Lower leg skin (tissue), 3 donors: Measurements from ENCODE around the gene ATG5.

ENCODE experiments used
- CTCF ChIP-seq, 3 donors: fragments of 450-650 bp; IDR thresholded peaks; one replicate each; pipeline ENCODE4 v1.5.1; 2016; ENCODE audit warnings: antibody characterized with exemption in 3 of 3, mild to moderate bottlenecking in 3 of 3, moderate library complexity in 2 of 3
- POLR2A ChIP-seq, 2 donors: fragments of 450-650 bp; IDR thresholded peaks; one replicate each; pipeline ENCODE4 v1.6.1; 2016 to 2017; ENCODE audit warnings: antibody characterized with exemption in 2 of 2, mild to moderate bottlenecking in 1 of 2, moderate library complexity in 1 of 2

DNA sequence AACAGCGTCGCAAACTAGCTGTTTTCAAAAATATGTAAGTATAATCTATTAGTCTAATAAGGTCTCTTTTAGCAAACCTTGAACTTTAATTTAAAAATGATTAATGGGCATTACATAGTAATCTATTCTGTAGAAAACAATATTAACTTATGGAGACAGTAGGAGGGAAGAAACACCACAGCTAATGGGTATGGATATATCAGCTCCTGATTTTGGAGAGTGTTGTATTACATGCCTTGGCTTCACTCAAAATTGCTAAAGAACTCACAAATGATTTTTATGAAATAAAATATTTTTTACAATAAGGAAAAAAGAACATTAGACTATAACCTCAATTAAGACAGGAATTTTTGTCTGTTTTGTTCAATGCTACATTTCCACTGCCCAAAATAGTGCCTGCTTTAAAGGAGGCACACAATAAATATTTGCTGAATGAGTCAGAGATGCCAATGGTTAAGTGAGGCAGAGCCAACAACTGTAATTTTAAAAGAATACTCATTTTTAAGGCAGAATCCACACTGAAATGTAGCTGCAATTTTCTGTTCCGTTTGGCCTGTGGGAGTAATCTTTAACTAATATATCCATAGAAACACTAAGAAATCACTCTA, 15.7 kb downstream of the ATG5 start:
- no peak for TF ChIP-seq CTCF (IDR thresholded peaks at IDR 0.05)
- TF ChIP-seq POLR2A (IDR thresholded peaks at IDR 0.05): no peak
